Cortex of kidney (tissue), 1 donor: ENCODE results near the gene AUTS2.
"Not testable (repeated sequence)": the region's sequence is repeated elsewhere in the genome, so short reads cannot be mapped to it uniquely, and the experiment has no call there.

Experiments
- DNase-seq: peaks from one replicate; lab custom pipeline; 2025; lab: John Stamatoyannopoulos, UW

Gene AUTS2

DNA sequence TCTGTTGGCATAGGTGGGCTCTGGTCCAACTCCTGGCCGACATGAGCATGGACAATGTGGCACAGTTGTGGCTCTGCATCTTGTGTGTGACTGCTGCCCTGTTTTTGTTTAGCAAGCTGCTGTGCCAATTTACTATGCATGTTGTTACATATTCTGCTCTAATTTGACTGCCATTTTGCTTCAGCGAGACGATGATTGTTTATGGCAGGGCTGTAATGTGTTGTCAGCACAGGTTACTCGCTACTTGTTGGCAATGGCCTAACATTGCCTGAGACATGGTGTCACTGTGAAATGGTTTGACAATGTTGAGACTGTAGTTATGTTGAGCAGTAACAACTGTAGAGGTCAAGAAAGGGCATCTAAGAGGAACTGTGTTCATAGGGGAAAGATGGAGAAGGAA lies 659.6 kb downstream of the AUTS2 start:
- DNase-seq, result no peak

- no peak for DNase-seq
Measured at GRCh38 chr7:70259502-70259901, 661.2 kb downstream of the AUTS2 start.

GRCh38 chr7:70263471-70264255 lies 665.4 kb downstream of the AUTS2 start:
- DNase-seq, result no peak

GRCh38 chr7:70266186-70266585 lies 667.9 kb downstream of the AUTS2 start:
- DNase-seq, result no peak

DNA sequence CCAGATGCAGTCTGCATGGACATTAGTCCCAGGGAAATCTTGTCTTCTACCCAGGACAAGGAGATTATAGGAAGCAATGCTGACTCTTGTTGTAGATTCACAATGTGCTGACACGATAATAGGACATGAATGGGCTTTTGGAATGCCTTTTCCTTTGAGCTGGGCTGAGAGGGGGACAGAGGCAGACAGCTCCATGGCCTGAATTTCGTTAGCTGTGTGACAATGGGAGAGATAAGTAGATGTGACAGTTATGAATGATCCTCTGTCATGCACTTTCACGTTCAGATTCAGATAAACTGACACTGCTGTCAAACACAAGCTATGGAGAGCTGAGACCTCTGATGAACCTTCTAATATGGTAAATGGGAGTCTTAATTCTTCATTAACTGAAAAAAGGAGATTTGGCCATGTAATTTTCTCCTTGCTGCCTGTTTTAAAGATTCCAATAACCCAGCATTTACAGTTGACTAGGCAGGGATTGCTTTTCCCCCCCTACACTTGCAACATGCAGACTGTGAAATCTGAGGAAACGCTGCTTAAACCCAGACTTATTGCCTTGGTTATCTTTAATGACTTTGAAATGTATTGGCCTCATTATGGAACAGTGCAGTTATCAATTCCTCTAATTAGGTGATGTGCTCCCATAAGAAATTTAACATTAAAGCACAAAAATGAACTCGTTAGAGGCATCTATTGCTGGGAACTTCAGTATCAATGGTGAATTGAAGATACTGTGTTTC lies 669.3 kb downstream of the AUTS2 start:
- no peak for DNase-seq

DNA sequence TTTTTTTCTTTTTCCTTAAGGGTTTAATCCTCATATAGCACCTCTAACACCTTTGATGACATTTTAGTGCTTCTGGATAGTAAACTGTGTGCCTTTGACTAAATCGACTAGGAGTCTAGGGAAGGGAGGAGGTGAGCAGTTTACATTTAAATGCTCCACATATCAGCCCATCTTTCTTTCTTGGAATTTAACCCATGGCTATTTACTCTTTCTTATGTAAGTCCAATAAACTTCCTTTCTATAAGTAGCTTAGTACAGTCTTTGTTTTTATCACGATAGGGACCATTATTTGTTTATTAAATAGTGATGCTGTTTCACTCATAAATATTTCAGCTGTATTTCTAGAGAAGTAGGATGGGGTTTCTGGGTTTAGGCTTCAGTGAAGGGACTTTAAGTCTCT lies 669.9 kb downstream of the AUTS2 start:
- no peak for DNase-seq

DNA sequence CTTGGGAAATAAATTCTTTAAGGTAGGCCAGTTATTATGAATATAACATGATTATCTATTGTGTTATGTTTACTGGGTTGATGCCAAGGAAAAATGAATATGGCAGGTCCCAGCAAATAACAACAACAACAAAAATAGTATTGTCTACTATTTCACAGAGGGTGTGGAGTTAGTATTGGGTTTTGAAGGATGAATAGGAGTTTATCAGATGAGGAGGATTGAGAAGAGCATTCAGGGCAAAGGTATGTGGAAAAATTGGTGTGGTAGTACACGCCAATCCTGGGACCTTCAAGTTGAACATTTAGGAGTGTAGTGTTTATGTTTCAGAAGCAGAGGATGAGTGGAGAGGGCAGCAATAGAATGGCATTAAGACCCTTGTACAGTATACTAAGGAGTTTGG lies 671.9 kb downstream of the AUTS2 start:
- DNase-seq, result no peak

- no peak for DNase-seq
Measured at GRCh38 chr7:70271617-70272081, 673.4 kb downstream of the AUTS2 start.

GRCh38 chr7:70275570-70275969 lies 677.3 kb downstream of the AUTS2 start:
- not testable (repeated sequence) for DNase-seq

DNA sequence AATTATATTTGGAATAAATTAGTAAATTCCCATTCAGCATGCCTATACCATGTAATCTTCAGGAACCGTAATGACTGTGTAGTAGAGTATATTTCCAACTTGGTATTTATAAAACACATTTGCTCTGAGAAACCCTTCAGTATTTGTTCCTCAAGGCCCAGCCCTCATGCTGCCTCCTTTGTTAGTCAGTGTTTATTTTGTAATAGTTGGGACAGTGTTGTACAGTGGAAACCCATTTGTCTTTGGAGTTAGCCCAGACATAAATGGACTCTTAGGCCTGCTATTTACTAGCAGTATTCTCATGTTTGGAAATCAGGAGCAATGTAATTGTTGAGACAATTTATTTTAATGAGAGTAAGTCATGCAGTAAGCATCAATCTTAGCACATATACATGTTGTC lies 686.9 kb downstream of the AUTS2 start:
- no peak for DNase-seq

DNA sequence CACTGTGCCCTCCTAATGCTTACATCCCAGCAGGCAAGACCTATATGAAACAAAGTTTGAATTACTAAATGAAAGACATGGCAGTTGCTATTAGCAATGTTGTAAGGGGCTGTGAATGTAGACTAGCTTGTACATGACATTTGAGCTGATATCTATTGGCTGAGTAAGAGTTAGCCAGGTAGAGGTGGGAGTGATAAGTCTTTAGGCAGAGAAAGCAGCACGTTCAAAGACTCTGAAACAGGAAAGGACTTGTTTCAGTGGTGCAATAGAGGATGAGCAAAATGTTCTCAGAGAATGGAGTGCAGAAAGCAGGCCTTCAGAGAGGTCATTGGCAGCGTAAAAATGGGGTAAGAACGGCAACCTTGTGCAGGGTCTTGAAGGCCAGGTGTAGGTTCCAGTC lies 687.6 kb downstream of the AUTS2 start:
- DNase-seq, result no peak

- no peak for DNase-seq
Measured at GRCh38 chr7:70288781-70289456, 690.6 kb downstream of the AUTS2 start.

- DNase-seq, result no peak
Measured at GRCh38 chr7:70292716-70293115, 694.4 kb downstream of the AUTS2 start.

- DNase-seq, result no peak
Measured at GRCh38 chr7:70294211-70294911, 696.1 kb downstream of the AUTS2 start.

- DNase-seq, result no peak
Measured at GRCh38 chr7:70298780-70299471, 700.7 kb downstream of the AUTS2 start.

DNA sequence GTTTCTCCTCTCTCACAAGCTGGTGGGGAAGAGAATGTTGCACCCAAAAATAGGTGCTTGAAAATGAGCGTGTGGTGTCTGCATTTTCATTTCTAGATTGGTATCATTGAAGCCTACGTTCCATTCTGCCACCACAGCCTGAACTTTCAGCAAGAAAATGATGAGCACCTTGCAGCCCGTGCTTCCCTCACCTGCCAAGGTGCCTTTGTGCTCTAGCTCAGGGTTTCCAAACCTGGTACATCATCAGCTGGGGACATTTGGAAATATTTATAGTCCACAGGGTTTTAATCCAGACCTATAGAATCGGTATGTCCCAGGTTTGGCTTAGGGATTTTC lies 701.2 kb downstream of the AUTS2 start:
- no peak for DNase-seq

GRCh38 chr7:70301673-70302185 lies 703.5 kb downstream of the AUTS2 start:
- no peak for DNase-seq

DNA sequence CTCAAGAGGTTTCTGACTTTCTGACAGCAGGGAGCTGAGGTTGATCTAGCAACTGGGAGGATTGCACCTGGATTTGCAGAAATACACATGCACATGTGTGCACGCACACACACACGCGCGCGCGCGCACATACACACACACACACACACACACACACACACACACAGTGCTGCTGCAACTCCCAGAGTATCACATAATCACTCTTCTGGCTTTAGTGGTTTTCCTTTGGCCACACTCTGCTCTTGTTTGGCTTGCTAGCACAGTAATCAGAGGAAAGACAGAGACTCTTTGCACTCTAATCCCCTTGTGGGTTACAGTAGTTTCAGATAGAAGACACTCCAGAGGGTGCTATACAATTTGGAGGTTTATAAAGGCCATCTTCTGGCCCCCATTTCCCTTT lies 705.0 kb downstream of the AUTS2 start:
- DNase-seq, result no peak

- no peak for DNase-seq
Measured at GRCh38 chr7:70303780-70304179, 705.5 kb downstream of the AUTS2 start.

DNA sequence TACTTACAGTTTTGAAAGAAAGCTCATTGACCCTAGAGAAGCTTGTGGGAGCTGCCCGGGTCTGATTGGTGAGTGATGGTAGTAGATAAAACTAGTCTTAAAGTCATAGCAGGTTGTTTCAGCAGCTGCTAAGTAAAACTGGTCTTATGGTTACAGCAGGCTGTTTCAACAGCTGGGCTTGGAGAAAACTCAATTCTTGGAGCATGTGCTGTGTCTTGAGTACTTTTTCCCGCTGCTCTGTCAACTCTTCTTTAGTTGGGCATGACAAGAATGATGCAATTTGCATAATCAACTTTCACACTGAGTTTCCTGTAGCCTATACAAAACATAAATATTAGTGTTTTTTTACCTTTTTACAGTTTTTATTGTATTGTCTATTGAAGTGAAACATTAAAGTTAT lies 707.9 kb downstream of the AUTS2 start:
- DNase-seq, result no peak

DNA sequence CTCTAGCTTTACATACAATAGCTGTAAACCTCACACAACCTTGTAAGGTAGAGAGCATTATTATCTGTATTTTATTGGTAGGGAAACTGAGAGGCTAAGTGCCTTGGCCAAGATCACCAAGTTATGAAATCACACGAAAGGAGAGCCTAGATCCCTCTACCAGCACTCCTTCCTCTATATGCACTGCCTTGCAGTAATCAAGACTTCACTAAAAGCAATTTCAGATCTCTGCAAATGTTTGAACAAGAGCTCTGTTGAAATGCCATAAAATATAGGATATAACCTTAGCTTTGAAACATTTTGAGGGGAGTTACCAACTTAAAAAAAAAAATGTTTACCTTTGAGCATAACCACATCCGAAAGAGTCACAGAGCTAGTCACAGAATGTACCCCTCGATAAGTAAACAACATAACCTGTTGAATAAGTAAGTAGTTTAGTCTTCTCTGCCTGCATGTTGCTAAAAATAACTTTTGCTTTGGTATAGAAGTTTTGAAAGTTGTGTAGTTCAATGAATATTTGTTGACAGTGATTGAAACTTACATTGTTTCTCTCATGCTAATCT lies 709.4 kb downstream of the AUTS2 start:
- DNase-seq, result no peak
